Suprapubic skin (tissue), 4 donors: ENCODE data around the gene HNRNPLL. TPM values are rescaled to one million over a fixed set of nuclear protein-coding genes. Genes with fewer than 3 reads are reported as not detected.

Experiments
- DNase-seq, 2 donors: peaks; one replicate each; pipeline ENCODE4 v3.0.0-alpha.2; 2019; ENCODE audit warnings: low spot score in 2 of 2
- H3K27ac ChIP-seq: fragments of 200-600 bp; sonication (generic); one replicate; pipeline ENCODE4 v1.5.1; 2019
- H3K27me3 ChIP-seq: fragments of 200-600 bp; sonication (generic); one replicate; pipeline ENCODE4 v1.5.1; 2019
- H3K36me3 ChIP-seq: fragments of 200-600 bp; sonication (generic); one replicate; pipeline ENCODE4 v1.5.1; 2019
- H3K4me1 ChIP-seq: fragments of 200-600 bp; sonication (generic); one replicate; pipeline ENCODE4 v1.5.1; 2019
- H3K4me3 ChIP-seq: fragments of 200-600 bp; sonication (generic); one replicate; pipeline ENCODE4 v1.5.1; 2019; ENCODE audit warnings: mild to moderate bottlenecking
- H3K9me3 ChIP-seq: fragments of 200-600 bp; sonication (generic); one replicate; pipeline ENCODE4 v1.5.1; 2019
- EP300 ChIP-seq: sonication (generic); formaldehyde crosslinking; IDR thresholded peaks from one replicate; pipeline ENCODE4 v1.6.1; 2017; ENCODE audit warnings: antibody characterized with exemption
- POLR2A ChIP-seq, 2 donors: fragments of 450-650 bp; IDR thresholded peaks; one replicate each; pipeline ENCODE4 v1.6.1; 2017; ENCODE audit warnings: antibody characterized with exemption in 2 of 2, mild to moderate bottlenecking in 2 of 2, moderate library complexity in 2 of 2
- POLR2AphosphoS5 ChIP-seq, 3 donors: sonication (generic); formaldehyde crosslinking; IDR thresholded peaks; one replicate each; pipeline ENCODE4 v1.6.1; 2017; ENCODE audit warnings: antibody characterized with exemption in 3 of 3
- WGBS: methylation state at CpG from one replicate; pipeline ENCODE4 v1.1.5; 2018; 5-methylcytosine and 5-hydroxymethylcytosine counted together
- total RNA-seq, 4 donors: library from RNA; depleted of rRNA; stranded (reverse); fragments of >200 nt; gene quantifications; one replicate each; pipeline ENCODE4 v1.1.0, GENCODE V29; 2016
- TF ChIP-seq, protein P1 (sequence below), 2 donors: fragments of 200-600 bp in 1 of 2; fragments of 450-650 bp in 1 of 2; sonication (generic) in 1 of 2; IDR thresholded peaks; one replicate each; pipeline ENCODE4 v1.5.1; 2016 to 2019; ENCODE audit warnings: antibody characterized with exemption in 2 of 2, mild to moderate bottlenecking in 1 of 2, moderate library complexity in 1 of 2

HNRNPLL gene
- total RNA-seq, 4 donors from 2014 or later = 13.1 to 54.6 (median 23.4) TPM

DNA sequence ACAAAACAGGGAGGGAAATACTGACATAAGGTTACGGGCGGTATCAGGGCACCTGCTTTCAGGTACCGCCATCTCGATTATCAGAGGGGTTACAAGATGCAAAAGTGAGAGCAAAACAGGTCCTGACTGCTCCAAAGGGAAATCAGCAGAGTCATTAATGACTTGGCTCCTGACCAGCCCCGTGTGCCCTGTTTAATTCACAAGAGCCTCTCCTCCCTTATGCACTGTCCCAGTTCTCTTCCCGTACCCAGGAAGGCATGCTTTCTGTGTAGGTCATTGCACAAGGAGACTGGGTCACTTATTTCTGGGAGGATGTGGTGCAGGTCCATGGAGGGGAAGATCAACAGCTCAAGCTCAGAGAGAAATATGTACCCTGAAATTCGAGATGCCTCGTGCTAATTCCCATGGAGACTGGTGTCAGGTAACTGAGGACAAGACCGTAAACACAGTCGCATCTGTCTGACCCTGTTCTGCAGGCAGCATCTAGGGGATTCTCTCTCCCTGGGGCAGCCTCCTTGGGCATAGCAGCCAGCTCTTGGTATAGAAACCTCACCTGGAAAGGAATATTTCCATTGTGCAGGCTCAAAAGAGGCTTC lies 79.9 kb downstream of the HNRNPLL start:
- 76% methylated on average over 10 of the region's 10 CpGs for WGBS
- no peaks in the 10 kb centered on the region for H3K27me3 ChIP-seq
- H3K4me1 ChIP-seq = no peaks in the 10 kb centered on the region
- no peak for DNase-seq
- TF ChIP-seq POLR2AphosphoS5 (IDR thresholded peaks at IDR 0.05) (no peak), EP300 (no peak), POLR2A (IDR thresholded peaks at IDR 0.05) (no peak)
- TF ChIP-seq, protein P1, sequence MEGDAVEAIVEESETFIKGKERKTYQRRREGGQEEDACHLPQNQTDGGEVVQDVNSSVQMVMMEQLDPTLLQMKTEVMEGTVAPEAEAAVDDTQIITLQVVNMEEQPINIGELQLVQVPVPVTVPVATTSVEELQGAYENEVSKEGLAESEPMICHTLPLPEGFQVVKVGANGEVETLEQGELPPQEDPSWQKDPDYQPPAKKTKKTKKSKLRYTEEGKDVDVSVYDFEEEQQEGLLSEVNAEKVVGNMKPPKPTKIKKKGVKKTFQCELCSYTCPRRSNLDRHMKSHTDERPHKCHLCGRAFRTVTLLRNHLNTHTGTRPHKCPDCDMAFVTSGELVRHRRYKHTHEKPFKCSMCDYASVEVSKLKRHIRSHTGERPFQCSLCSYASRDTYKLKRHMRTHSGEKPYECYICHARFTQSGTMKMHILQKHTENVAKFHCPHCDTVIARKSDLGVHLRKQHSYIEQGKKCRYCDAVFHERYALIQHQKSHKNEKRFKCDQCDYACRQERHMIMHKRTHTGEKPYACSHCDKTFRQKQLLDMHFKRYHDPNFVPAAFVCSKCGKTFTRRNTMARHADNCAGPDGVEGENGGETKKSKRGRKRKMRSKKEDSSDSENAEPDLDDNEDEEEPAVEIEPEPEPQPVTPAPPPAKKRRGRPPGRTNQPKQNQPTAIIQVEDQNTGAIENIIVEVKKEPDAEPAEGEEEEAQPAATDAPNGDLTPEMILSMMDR (IDR thresholded peaks at IDR 0.05) = no peak
- no peak overlapping the region for H3K4me3 ChIP-seq
- no peaks in the 10 kb centered on the region for H3K36me3 ChIP-seq
- no peak overlapping the region for H3K27ac ChIP-seq
- H3K9me3 ChIP-seq = no peaks in the 10 kb centered on the region

DNA sequence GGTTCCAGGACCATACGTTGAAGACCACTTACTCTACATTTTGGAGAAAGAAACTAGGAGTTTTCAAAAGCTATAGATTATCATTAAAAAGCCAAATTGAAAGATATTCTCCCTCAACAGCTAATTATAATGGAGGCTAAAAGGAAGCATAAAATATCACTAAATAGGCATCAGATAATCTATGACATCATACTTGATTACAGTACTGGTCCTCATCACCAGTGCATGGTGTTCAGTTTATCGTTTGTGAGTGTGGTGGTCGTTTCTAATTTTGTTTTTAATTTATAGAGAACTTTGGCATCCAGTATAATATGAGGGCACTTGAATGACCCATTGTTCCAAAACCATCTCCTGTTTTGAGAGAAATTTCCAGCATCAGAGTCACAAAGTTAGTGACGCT lies 80.9 kb downstream of the HNRNPLL start:
- H3K4me1 ChIP-seq = no peaks in the 10 kb centered on the region
- no peaks in the 10 kb centered on the region for H3K27me3 ChIP-seq
- WGBS = 81% methylated on average over 4 of the region's 4 CpGs
- H3K36me3 ChIP-seq = no peaks in the 10 kb centered on the region
- no peaks in the 10 kb centered on the region for H3K9me3 ChIP-seq
- TF ChIP-seq, protein P1 (IDR thresholded peaks at IDR 0.05) = no peak
- TF ChIP-seq EP300 (no peak), POLR2A (IDR thresholded peaks at IDR 0.05) (no peak), POLR2AphosphoS5 (IDR thresholded peaks at IDR 0.05) (no peak)
- no peak overlapping the region for H3K27ac ChIP-seq
- no peak overlapping the region for H3K4me3 ChIP-seq
- DNase-seq = no peak

DNA sequence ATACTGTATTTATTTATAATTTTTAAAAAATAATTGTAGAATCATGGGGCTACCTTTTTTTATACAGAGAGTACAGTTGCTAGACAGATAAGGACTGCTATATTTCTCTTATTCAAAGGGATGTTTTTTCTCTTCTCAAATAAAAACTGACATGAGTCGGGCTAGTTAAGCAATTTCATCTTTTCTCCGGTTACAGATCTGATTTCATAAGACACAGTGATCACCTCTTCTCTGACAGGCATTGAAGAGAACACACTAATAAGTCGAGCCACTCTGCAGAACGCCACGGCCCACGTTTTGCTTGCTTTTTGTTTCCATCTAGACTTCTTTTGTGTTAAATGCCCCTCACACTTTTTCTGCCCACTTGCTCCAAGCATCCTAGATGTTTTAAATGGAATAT lies 85.4 kb downstream of the HNRNPLL start:
- no peaks in the 10 kb centered on the region for H3K9me3 ChIP-seq
- TF ChIP-seq POLR2AphosphoS5 (IDR thresholded peaks at IDR 0.05) (no peak), EP300 (no peak), POLR2A (IDR thresholded peaks at IDR 0.05) (no peak)
- TF ChIP-seq, protein P1 (IDR thresholded peaks at IDR 0.05) = no peak
- DNase-seq = no peak
- H3K27ac ChIP-seq = no peak overlapping the region
- 78% methylated on average over 6 of the region's 6 CpGs for WGBS
- no peaks in the 10 kb centered on the region for H3K27me3 ChIP-seq
- no peaks in the 10 kb centered on the region for H3K36me3 ChIP-seq
- H3K4me3 ChIP-seq = no peak overlapping the region
- H3K4me1 ChIP-seq = no peaks in the 10 kb centered on the region

DNA sequence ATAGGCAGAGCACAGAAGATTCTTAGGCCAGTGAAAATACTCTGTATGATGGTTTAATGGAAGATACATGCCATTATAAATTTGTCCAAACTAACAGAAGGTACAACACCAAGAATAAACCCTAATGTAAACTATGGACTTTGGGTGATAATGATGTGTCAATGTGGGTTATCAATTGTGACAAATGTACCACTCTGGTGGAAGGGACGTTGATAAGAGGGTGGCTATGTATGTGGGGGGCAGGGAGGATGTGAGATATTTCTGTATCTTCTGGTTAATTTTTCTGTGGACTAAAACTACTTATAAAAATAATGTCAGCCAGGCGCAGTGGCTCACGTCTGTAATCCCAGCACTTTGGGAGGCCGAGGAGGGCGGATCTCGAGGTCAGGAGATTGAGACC lies 86.2 kb downstream of the HNRNPLL start:
- WGBS = 78% methylated on average over 6 of the region's 6 CpGs
- no peaks in the 10 kb centered on the region for H3K9me3 ChIP-seq
- no peaks in the 10 kb centered on the region for H3K4me1 ChIP-seq
- no peak overlapping the region for H3K27ac ChIP-seq
- H3K4me3 ChIP-seq = no peak overlapping the region
- no peak for DNase-seq
- no peaks in the 10 kb centered on the region for H3K27me3 ChIP-seq
- no peaks in the 10 kb centered on the region for H3K36me3 ChIP-seq
- no peak for TF ChIP-seq EP300
- no peak for TF ChIP-seq POLR2A (IDR thresholded peaks at IDR 0.05)
- TF ChIP-seq, protein P1 (IDR thresholded peaks at IDR 0.05) = no peak
- TF ChIP-seq POLR2AphosphoS5 (IDR thresholded peaks at IDR 0.05) = no peak

DNA sequence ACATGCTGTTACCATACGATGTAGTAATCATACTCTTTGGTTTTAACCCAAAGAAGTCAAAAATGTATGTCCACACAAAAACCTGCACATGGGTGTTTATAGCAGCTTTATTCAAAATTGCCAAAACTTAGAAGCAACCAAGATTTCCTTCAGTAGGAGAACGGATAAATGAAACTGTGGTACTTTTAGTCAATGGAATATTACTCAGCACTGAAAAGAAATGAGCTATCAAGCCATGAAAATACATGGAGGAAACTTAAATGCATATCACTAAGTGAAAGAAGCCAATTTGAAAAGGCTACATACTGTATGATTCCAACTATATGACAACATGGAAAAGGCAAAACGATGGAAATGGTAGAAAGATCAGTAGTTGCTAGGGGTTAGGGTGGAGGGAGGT lies 86.6 kb downstream of the HNRNPLL start:
- Histone ChIP-seq H3K4me3 (peak overlapping the region; percentile 18), H3K27me3 (no peaks in the 10 kb centered on the region), H3K36me3 (no peaks in the 10 kb centered on the region), H3K9me3 (no peaks in the 10 kb centered on the region), H3K4me1 (no peaks in the 10 kb centered on the region), H3K27ac (peak overlapping the region; percentile 88)
- no peak for DNase-seq
- WGBS = 65% methylated on average over 3 of the region's 3 CpGs
- TF ChIP-seq, protein P1 (IDR thresholded peaks at IDR 0.05) = no peak
- TF ChIP-seq POLR2AphosphoS5 (IDR thresholded peaks at IDR 0.05) (no peak), EP300 (no peak), POLR2A (IDR thresholded peaks at IDR 0.05) (no peak)
